Thyroid gland (tissue), 4 donors: ENCODE measurements around the gene CFAP107. TPM values are rescaled to one million over a fixed set of nuclear protein-coding genes. Genes with fewer than 3 reads are reported as not detected.
"Not testable (repeated sequence)": the region's sequence is repeated elsewhere in the genome, so short reads cannot be mapped to it uniquely, and the experiment has no call there.

ENCODE experiments used
- DNase-seq, 2 donors: peaks; one replicate each; pipeline ENCODE4 v3.0.0-alpha.2; 2019
- H3K27ac ChIP-seq, 3 donors: fragments of 200-600 bp; sonication (generic); 1 replicate in 2 of 3; 2 replicates in 1 of 3; pipeline ENCODE4 v1.5.1; 2016 to 2019; ENCODE audit warnings: mild to moderate bottlenecking in 1 of 3, moderate library complexity in 1 of 3
- H3K27me3 ChIP-seq: fragments of 200-600 bp; sonication (generic); one replicate; pipeline ENCODE4 v1.5.1; 2019
- H3K36me3 ChIP-seq, 2 donors: fragments of 200-600 bp; sonication (generic); one replicate each; pipeline ENCODE4 v1.5.1; 2016 to 2019
- H3K4me1 ChIP-seq, 2 donors: fragments of 200-600 bp; sonication (generic); one replicate each; pipeline ENCODE4 v1.5.1; 2017 to 2019
- H3K4me3 ChIP-seq, 3 donors: fragments of 200-600 bp; sonication (generic); replicated peaks in 1 of 3; 1 replicate in 2 of 3; 2 replicates in 1 of 3; pipeline ENCODE4 v1.5.1; 2016; ENCODE audit warnings: mild to moderate bottlenecking in 1 of 3
- H3K9me3 ChIP-seq: fragments of 200-600 bp; sonication (generic); one replicate; pipeline ENCODE4 v1.5.1; 2017
- POLR2A ChIP-seq, 2 donors: fragments of 450-650 bp; IDR thresholded peaks; one replicate each; pipeline ENCODE4 v1.6.1; 2017; ENCODE audit warnings: antibody characterized with exemption in 2 of 2, mild to moderate bottlenecking in 2 of 2, moderate library complexity in 1 of 2
- WGBS, 2 donors: methylation state at CpG; one replicate each; pipeline ENCODE4 v1.1.5; 2017; 5-methylcytosine and 5-hydroxymethylcytosine counted together
- intact Hi-C: fragments of 100-400 bp; cut with DNase I; formaldehyde crosslinking; loops from one replicate; pipeline ENCODE4 v1.15.1; 2023
- total RNA-seq, 4 donors: library from RNA; depleted of rRNA; stranded (reverse); fragments of >200 nt; gene quantifications; one replicate each; pipeline ENCODE4 v1.2.3, GENCODE V29; 2016
- TF ChIP-seq, protein P1 (sequence below), 6 experiments: fragments of 200-600 bp in 3 of 6; fragments of 450-650 bp in 3 of 6; sonication (generic) in 3 of 6; IDR thresholded peaks; one replicate each; pipeline ENCODE4 v1.5.1; 2016 to 2019; ENCODE audit warnings: antibody characterized with exemption in 6 of 6, mild to moderate bottlenecking in 2 of 6, inconsistent platforms in 1 of 6, moderate library complexity in 1 of 6

The CFAP107 gene
- total RNA-seq, 4 donors from 2014 or later: not detected

DNA sequence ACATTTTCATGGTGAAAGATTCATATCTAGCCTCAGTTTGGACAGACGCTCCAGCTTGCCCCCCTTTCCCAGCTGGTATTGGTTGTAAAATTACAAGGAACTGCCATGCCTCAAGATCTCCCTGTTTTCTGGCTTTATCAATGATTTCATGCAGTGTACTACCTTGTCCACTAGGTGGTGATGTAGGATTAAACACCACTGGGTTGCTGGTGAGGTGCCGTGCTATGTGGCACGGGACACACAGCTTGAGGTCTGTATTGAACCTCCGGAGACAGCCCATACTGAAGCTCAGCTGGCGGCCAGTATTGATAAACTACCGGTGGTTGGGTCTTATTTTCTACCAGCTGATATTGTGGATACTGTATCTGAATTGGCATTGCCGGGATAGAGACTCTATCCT lies 37.8 kb downstream of the CFAP107 start:
- H3K27ac ChIP-seq, DNase-seq, H3K27me3 ChIP-seq, H3K9me3 ChIP-seq, intact Hi-C loops, H3K4me1 ChIP-seq, H3K36me3 ChIP-seq, H3K4me3 ChIP-seq: not testable (repeated sequence)
- WGBS, 2 donors: 42 to 51% methylated on average over 6 of the region's 7 CpGs
- TF ChIP-seq, protein P1, sequence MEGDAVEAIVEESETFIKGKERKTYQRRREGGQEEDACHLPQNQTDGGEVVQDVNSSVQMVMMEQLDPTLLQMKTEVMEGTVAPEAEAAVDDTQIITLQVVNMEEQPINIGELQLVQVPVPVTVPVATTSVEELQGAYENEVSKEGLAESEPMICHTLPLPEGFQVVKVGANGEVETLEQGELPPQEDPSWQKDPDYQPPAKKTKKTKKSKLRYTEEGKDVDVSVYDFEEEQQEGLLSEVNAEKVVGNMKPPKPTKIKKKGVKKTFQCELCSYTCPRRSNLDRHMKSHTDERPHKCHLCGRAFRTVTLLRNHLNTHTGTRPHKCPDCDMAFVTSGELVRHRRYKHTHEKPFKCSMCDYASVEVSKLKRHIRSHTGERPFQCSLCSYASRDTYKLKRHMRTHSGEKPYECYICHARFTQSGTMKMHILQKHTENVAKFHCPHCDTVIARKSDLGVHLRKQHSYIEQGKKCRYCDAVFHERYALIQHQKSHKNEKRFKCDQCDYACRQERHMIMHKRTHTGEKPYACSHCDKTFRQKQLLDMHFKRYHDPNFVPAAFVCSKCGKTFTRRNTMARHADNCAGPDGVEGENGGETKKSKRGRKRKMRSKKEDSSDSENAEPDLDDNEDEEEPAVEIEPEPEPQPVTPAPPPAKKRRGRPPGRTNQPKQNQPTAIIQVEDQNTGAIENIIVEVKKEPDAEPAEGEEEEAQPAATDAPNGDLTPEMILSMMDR (IDR thresholded peaks at IDR 0.05): peak in 3 of 6 experiments; percentile 31 to 37 (median 33)

DNA sequence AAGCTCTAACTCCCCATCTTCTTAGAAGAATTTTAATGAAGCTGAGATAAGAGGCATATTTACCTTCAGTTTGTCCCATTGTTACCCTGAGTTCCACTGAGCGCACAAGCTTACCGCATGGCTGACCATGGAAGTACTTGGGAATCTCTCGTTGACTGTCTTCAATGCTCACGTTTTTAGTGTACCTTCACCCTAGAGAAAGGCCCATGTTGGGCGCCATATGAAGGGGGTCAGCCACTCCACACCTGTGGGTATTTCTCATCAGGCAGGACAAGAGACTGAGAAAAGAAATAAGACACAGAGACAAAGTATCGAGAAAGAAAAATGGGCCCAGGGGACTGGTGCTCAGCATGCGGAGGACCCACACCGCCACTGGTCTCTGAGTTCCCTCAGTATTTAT lies 38.7 kb downstream of the CFAP107 start:
- H3K9me3 ChIP-seq, H3K27ac ChIP-seq, intact Hi-C loops, DNase-seq, H3K36me3 ChIP-seq, H3K4me3 ChIP-seq, H3K4me1 ChIP-seq, H3K27me3 ChIP-seq: not testable (repeated sequence)
- WGBS, 2 donors: 73 to 84% methylated on average over 7 to 8 of the region's 8 CpGs

DNA sequence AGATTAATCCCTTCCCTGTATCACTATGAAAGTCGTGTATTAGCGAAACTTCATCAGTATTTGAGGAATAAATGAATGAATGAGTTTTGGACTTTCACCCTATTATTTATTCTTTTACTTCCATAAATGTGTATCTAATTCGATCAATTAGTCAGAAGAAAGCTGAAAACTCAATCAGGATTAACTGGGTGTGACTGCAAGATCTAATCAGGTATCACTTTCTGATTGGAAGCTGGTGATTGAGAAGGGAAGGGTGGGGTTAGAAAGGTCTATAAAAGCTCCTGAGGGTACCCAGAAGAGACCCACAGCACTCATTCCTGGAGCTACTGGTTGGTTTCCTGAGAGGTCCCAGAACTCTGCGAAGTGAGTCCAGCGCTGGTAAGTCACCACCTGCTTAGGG lies 45.1 kb downstream of the CFAP107 start, which contains the start of gene PRAMEF1:
Gene PRAMEF1, plus strand, starts transcription at position 301 of the 400 bp plus-strand sequence. CDS start 1,831 bp downstream, outside the sequence.
- H3K36me3 ChIP-seq, H3K9me3 ChIP-seq, intact Hi-C loops, DNase-seq, H3K4me1 ChIP-seq, H3K27me3 ChIP-seq, H3K27ac ChIP-seq, H3K4me3 ChIP-seq: not testable (repeated sequence)
- WGBS, 2 donors: 82 to 100% methylated on average over 2 to 3 of the region's 5 CpGs

DNA sequence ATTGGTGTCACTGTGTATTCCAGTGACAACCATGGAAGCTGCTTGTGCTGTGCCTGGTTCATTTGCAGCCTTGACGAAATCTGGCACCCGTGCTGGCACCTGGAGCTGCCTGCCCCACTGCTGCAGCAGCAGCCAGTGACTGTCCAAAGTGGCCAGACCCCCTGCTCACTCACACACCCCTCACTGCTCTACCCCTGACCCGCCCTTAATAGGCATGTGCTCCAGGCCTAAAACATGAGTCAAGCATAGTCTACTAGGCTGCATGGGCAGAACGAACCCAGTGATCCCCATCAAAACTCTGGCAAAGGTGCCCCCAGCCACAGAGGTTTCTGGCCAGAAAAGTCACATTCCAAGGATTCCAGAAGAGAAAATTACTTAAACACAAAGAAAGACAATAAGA lies 52.9 kb downstream of the CFAP107 start:
- H3K27ac ChIP-seq: no peak overlapping the region
- H3K27me3 ChIP-seq: no peaks in the 10 kb centered on the region
- WGBS, 2 donors: 50 to 58% methylated on average over 2 to 4 of the region's 4 CpGs
- H3K4me1 ChIP-seq: peaks cover 5 to 11% of the 10 kb centered on the region in 2 donors
- H3K9me3 ChIP-seq: no peaks in the 10 kb centered on the region
- no peak overlapping the region for H3K4me3 ChIP-seq
- no peaks in the 10 kb centered on the region for H3K36me3 ChIP-seq
- peak; percentile 33 to 34 for DNase-seq
- intact Hi-C loops: no loop called here
- TF ChIP-seq, protein P1 (IDR thresholded peaks at IDR 0.05): no peak
- no peak for TF ChIP-seq POLR2A (IDR thresholded peaks at IDR 0.05)

DNA sequence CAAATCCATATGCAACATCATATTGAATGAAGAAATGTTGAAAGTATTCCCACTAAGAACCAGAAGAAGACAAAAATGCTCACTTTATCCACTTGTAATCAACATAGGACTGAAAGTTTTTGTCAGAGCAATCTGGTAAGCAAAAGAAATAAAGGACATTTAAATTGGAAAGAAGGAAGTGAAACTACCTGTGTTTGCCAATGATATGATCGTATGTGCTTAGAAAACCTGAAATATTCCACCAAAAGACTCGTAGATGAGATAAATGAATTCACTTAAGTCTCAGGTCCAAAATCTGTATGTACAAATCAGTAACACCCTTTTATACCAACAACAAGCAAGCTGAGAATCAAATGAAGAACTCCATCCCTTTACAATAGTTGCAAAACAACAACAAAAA lies 53.7 kb downstream of the CFAP107 start:
- 83 to 92% methylated on average over 2 of the region's 2 CpGs for WGBS, 2 donors
- Histone ChIP-seq H3K27me3 (no peaks in the 10 kb centered on the region), H3K36me3 (no peaks in the 10 kb centered on the region), H3K4me1 (peaks cover 5 to 11% of the 10 kb centered on the region in 2 donors), H3K9me3 (no peaks in the 10 kb centered on the region), H3K27ac (no peak overlapping the region), H3K4me3 (no peak overlapping the region)
- intact Hi-C loops: no loop called here
- TF ChIP-seq, protein P1 (IDR thresholded peaks at IDR 0.05): no peak
- TF ChIP-seq POLR2A (IDR thresholded peaks at IDR 0.05): no peak
- no peak for DNase-seq

- no peak overlapping the region for H3K4me3 ChIP-seq
- WGBS, 2 donors: 100% methylated on average over 1 of the region's 1 CpG; no CpG with 5 or more reads in 1 of the 2 donors
- peak overlapping the region in 1 of 3 donors; percentile 52 for H3K27ac ChIP-seq
- DNase-seq: no peak
- intact Hi-C loops: no loop called here
- no peaks in the 10 kb centered on the region for H3K9me3 ChIP-seq
- H3K27me3 ChIP-seq: no peaks in the 10 kb centered on the region
- peaks cover 13 to 43% of the 10 kb centered on the region in 2 donors for H3K4me1 ChIP-seq
- H3K36me3 ChIP-seq: no peaks in the 10 kb centered on the region
- TF ChIP-seq, protein P1 (IDR thresholded peaks at IDR 0.05): no peak
- TF ChIP-seq POLR2A (IDR thresholded peaks at IDR 0.05): no peak
These were observed 63.9 kb downstream of the CFAP107 start for GRCh38 chr1:12809933-12810332.
